HG02943 (cell line): ENCODE measurements around the gene ZG16.

Source experiments
- ATAC-seq: cut with Tn5 transposase; IDR thresholded peaks from one replicate; pipeline ENCODE4 v1.9.1; 2021; ENCODE audit warnings: mild to moderate bottlenecking, low read depth, moderate library complexity; ENCODE audit not compliant: unreplicated experiment

Gene ZG16

GRCh38 chr16:29807426-29808218 lies 29.6 kb downstream of the ZG16 start:
- ATAC-seq, result no peak

- ATAC-seq, result no peak
Observed at GRCh38 chr16:29808219-29808900, 30.3 kb downstream of the ZG16 start.

- no peak for ATAC-seq
Observed at GRCh38 chr16:29809031-29809747, 31.1 kb downstream of the ZG16 start.

GRCh38 chr16:29809850-29810698 lies 32.0 kb downstream of the ZG16 start:
- ATAC-seq, result no peak

- no peak for ATAC-seq
Observed at GRCh38 chr16:29810699-29811169, 32.7 kb downstream of the ZG16 start.

GRCh38 chr16:29811170-29811895 lies 33.3 kb downstream of the ZG16 start:
- ATAC-seq, result no peak

GRCh38 chr16:29811896-29812665 lies 34.0 kb downstream of the ZG16 start, which contains the start of gene PRRT2:
Gene PRRT2, plus strand, starts transcription at chr16:29812193. Its CDS starts 862 bp downstream, at chr16:29813055.
- no peak for ATAC-seq

GRCh38 chr16:29812754-29813643 lies 34.9 kb downstream of the ZG16 start:
- no peak for ATAC-seq

GRCh38 chr16:29813644-29814562 lies 35.8 kb downstream of the ZG16 start:
- no peak for ATAC-seq

GRCh38 chr16:29814592-29814991 lies 36.5 kb downstream of the ZG16 start:
- ATAC-seq, result no peak

- ATAC-seq, result no peak
Observed at GRCh38 chr16:29815032-29815721, 37.1 kb downstream of the ZG16 start.

GRCh38 chr16:29815793-29816693 lies 38.0 kb downstream of the ZG16 start, which contains the start of gene PAGR1:
Gene PAGR1, plus strand, starts transcription at chr16:29816152. Its CDS starts 374 bp downstream, at chr16:29816526.
- peak; percentile 66 for ATAC-seq

GRCh38 chr16:29816694-29817441 lies 38.8 kb downstream of the ZG16 start:
- no peak for ATAC-seq

- no peak for ATAC-seq
Observed at GRCh38 chr16:29818082-29818481, 40.0 kb downstream of the ZG16 start.
